GM12801 (cell line): ENCODE data around the gene TSPAN11.

ENCODE experiments used
- CTCF ChIP-seq: IDR thresholded peaks from one replicate; pipeline ENCODE4 v1.5.1; 2011; ENCODE audit warnings: control low read depth; ENCODE audit not compliant: insufficient read length; ENCODE audit errors: extremely low read depth

The TSPAN11 gene

GRCh38 chr12:30977124-30977523 lies 50.6 kb downstream of the TSPAN11 start:
- no peak for TF ChIP-seq CTCF

GRCh38 chr12:30977537-30978349 lies 51.2 kb downstream of the TSPAN11 start:
- TF ChIP-seq CTCF, result no peak

- no peak for TF ChIP-seq CTCF
Measured at GRCh38 chr12:30978639-30979038, 52.1 kb downstream of the TSPAN11 start.

GRCh38 chr12:30979371-30980259 lies 53.1 kb downstream of the TSPAN11 start:
- TF ChIP-seq CTCF, result no peak

GRCh38 chr12:30980955-30981662 lies 54.6 kb downstream of the TSPAN11 start:
- no peak for TF ChIP-seq CTCF

- TF ChIP-seq CTCF, result no peak
Measured at GRCh38 chr12:30982413-30982812, 55.9 kb downstream of the TSPAN11 start.
